Endodermal cell (in vitro differentiated cells): ENCODE data around the gene TMEM185B. TPM values are rescaled to one million over a fixed set of nuclear protein-coding genes. Genes with fewer than 3 reads are reported as not detected.

Experiments
- DNase-seq: peaks from one replicate; pipeline ENCODE4 v3.0.0-alpha.2; 2017
- H3K27ac ChIP-seq: 2 replicates; pipeline ENCODE4 v1.5.1; 2013; ENCODE audit warnings: mild to moderate bottlenecking, low read depth, low read length, moderate library complexity
- H3K27me3 ChIP-seq: 2 replicates; pipeline ENCODE4 v1.6.1; 2013; ENCODE audit warnings: mild to moderate bottlenecking, low read length, moderate library complexity; ENCODE audit not compliant: insufficient read depth, control insufficient read depth, poor library complexity, severe bottlenecking
- H3K36me3 ChIP-seq: 2 replicates; pipeline ENCODE4 v1.7.0; 2013; ENCODE audit warnings: mild to moderate bottlenecking, low read length, moderate library complexity; ENCODE audit not compliant: control insufficient read depth, insufficient read depth
- H3K4me1 ChIP-seq: one replicate; pipeline ENCODE4 v1.7.0; 2013; ENCODE audit warnings: low read length; ENCODE audit not compliant: control insufficient read depth, insufficient read depth
- H3K4me3 ChIP-seq: 2 replicates; pipeline ENCODE4 v1.5.1; 2013; ENCODE audit warnings: mild to moderate bottlenecking, low read length, moderate library complexity
- H3K9ac ChIP-seq: 2 replicates; pipeline ENCODE4 v1.6.1; 2013; ENCODE audit warnings: mild to moderate bottlenecking, low read length, moderate library complexity; ENCODE audit not compliant: poor library complexity, severe bottlenecking; ENCODE audit errors: extremely low read depth
- H3K9me3 ChIP-seq: 2 replicates; pipeline ENCODE4 v1.6.1; 2013; ENCODE audit warnings: mild to moderate bottlenecking, low read length, moderate library complexity; ENCODE audit not compliant: control insufficient read depth
- H3K27ac Mint-ChIP-seq: 2 replicates; pipeline ENCODE4 v1.8.0; 2020; ENCODE audit warnings: mixed read lengths
- H3K27me3 Mint-ChIP-seq: 2 replicates; pipeline ENCODE4 v1.8.0; 2021; ENCODE audit warnings: mild to moderate bottlenecking, mixed read lengths; ENCODE audit not compliant: insufficient read depth
- H3K36me3 Mint-ChIP-seq: 2 replicates; pipeline ENCODE4 v1.8.0; 2020; ENCODE audit warnings: low read depth, mixed read lengths
- H3K4me1 Mint-ChIP-seq: 2 replicates; pipeline ENCODE4 v1.8.0; 2020; ENCODE audit warnings: mixed read lengths
- H3K4me3 Mint-ChIP-seq: 2 replicates; pipeline ENCODE4 v1.8.0; 2020; ENCODE audit warnings: mild to moderate bottlenecking, moderate library complexity, mixed read lengths
- H3K9me3 Mint-ChIP-seq: 2 replicates; pipeline ENCODE4 v1.8.0; 2020; ENCODE audit warnings: mild to moderate bottlenecking, mixed read lengths
- CTCF ChIP-seq: fragments of 200-600 bp; sonication (generic); conservative IDR thresholded peaks from 2 replicates; pipeline ENCODE4 v1.5.0; 2021; ENCODE audit warnings: antibody characterized with exemption, mild to moderate bottlenecking
- WGBS, 2 experiments: methylation state at CpG; one replicate each; pipeline versions ENCODE4 v1.1.5 to v1.1.7; 2013; ENCODE audit warnings: missing lambda C conversion rate in 2 of 2, mixed read lengths in 1 of 2; ENCODE audit not compliant: insufficient coverage in 1 of 2, insufficient read length in 1 of 2; 5-methylcytosine and 5-hydroxymethylcytosine counted together
- total RNA-seq, 2 donors: library from RNA; stranded (reverse); fragmentation: NEBNext Ultra II Directional in 1 of 2; extraction: Animal tissue kit (Norgen Biotek cat#: 25700) in 1 of 2; gene quantifications; 2 replicates in 1 of 2; 3 replicates in 1 of 2; pipeline ENCODE4 v1.2.1, GENCODE V29; 2021

Gene TMEM185B
- total RNA-seq, 2 donors from 2014 or later = 19.5 to 22.9 TPM

GRCh38 chr2:120252225-120253020 lies 29.2 kb upstream of the TMEM185B start, which contains the start of gene RALB:
Gene RALB (plus strand): TSS chr2:120252852. CDS start chr2:120278665, 25,813 bp downstream.
- peaks cover under 1% of the 10 kb centered on the region for H3K36me3 ChIP-seq
- Mint-ChIP-seq H3K4me3 (peak within 1 kb of the TSS; percentile 88), H3K27me3 (peaks cover 60% of the 10 kb centered on the region), H3K27ac (peak within 1 kb of the TSS; percentile 86), H3K9me3 (peaks cover 14% of the 10 kb centered on the region), H3K36me3 (peaks cover 20% of the 10 kb centered on the region), H3K4me1 (peaks cover 19% of the 10 kb centered on the region)
- H3K9me3 ChIP-seq = peaks cover 20% of the 10 kb centered on the region
- peak within 1 kb of the TSS; percentile 48 for H3K27ac ChIP-seq
- DNase-seq = peak; percentile 100
- H3K27me3 ChIP-seq = peaks cover 27% of the 10 kb centered on the region
- TF ChIP-seq CTCF = no peak
- H3K9ac ChIP-seq = peak within 1 kb of the TSS; percentile 60
- WGBS, 2 experiments = 0 to 3% methylated on average over 18 to 71 of the region's 71 CpGs
- no peaks in the 10 kb centered on the region for H3K4me1 ChIP-seq
- peak within 1 kb of the TSS; percentile 88 for H3K4me3 ChIP-seq

GRCh38 chr2:120251880-120252224 lies 28.7 kb upstream of the TMEM185B start:
- H3K9me3 Mint-ChIP-seq = peaks cover 11% of the 10 kb centered on the region
- no peak for TF ChIP-seq CTCF
- H3K4me3 ChIP-seq = peak overlapping the region; percentile 88
- H3K27ac ChIP-seq = no peak overlapping the region
- peak overlapping the region; percentile 88 for H3K4me3 Mint-ChIP-seq
- peaks cover 62% of the 10 kb centered on the region for H3K27me3 Mint-ChIP-seq
- H3K4me1 Mint-ChIP-seq = peaks cover 21% of the 10 kb centered on the region
- WGBS, 2 experiments = 13 to 16% methylated on average over 6 of the region's 6 CpGs
- no peaks in the 10 kb centered on the region for H3K36me3 ChIP-seq
- no peak overlapping the region for H3K27ac Mint-ChIP-seq
- H3K36me3 Mint-ChIP-seq = peaks cover 15% of the 10 kb centered on the region
- no peak overlapping the region for H3K9ac ChIP-seq
- H3K9me3 ChIP-seq = peaks cover 14% of the 10 kb centered on the region
- no peaks in the 10 kb centered on the region for H3K4me1 ChIP-seq
- H3K27me3 ChIP-seq = peaks cover 27% of the 10 kb centered on the region
- no peak for DNase-seq

- TF ChIP-seq CTCF = no peak
- Histone ChIP-seq H3K36me3 (no peaks in the 10 kb centered on the region), H3K4me1 (peaks cover 4% of the 10 kb centered on the region), H3K27me3 (peaks cover 27% of the 10 kb centered on the region), H3K9ac (no peak overlapping the region), H3K27ac (no peak overlapping the region), H3K9me3 (peaks cover 6% of the 10 kb centered on the region), H3K4me3 (no peak overlapping the region)
- no peak overlapping the region for H3K27ac Mint-ChIP-seq
- no peak for DNase-seq
- H3K4me1 Mint-ChIP-seq = peaks cover 26% of the 10 kb centered on the region
- peaks cover 64% of the 10 kb centered on the region for H3K27me3 Mint-ChIP-seq
- peaks cover 8% of the 10 kb centered on the region for H3K36me3 Mint-ChIP-seq
- 79 to 89% methylated on average over 2 to 3 of the region's 3 CpGs for WGBS, 2 experiments
- no peak overlapping the region for H3K4me3 Mint-ChIP-seq
- H3K9me3 Mint-ChIP-seq = peaks cover 4% of the 10 kb centered on the region
Observed at GRCh38 chr2:120251078-120251477, 27.9 kb upstream of the TMEM185B start.
